ENCODE data around the gene PLSCR4.

The PLSCR4 gene

GRCh38 chr3:146203776-146204175, 47.1 kb downstream of the PLSCR4 start:
- no peaks in the 10 kb centered on the region for H3K79me1 ChIP-seq (ENCODE audit: low read depth, low read length)
- no peaks in the 10 kb centered on the region for H3K27me3 ChIP-seq (ENCODE audit: control insufficient read depth in 3 of 3, insufficient read depth in 3 of 3, low read depth in 1 of 3, low read length in 3 of 3)
- H2AK5ac ChIP-seq (ENCODE audit: low read depth, low read length): no peak overlapping the region
- H2AFZ ChIP-seq (ENCODE audit: low read length): no peak overlapping the region
- no peak overlapping the region for H2BK5ac ChIP-seq (ENCODE audit: low read length)
- H4K91ac ChIP-seq (ENCODE audit: low read depth, low read length, poor library complexity): no peak overlapping the region
- no peak overlapping the region for H3K9ac ChIP-seq (ENCODE audit: low read depth, low read length, poor library complexity)
- H3K4me3 ChIP-seq (ENCODE audit: low read length in 2 of 2): no peak overlapping the region
- no peak overlapping the region for H2BK12ac ChIP-seq (ENCODE audit: low read length)
- no peak overlapping the region for H3K27ac ChIP-seq (replicated peaks; ENCODE audit: low read length)
- no peak overlapping the region for H3K4ac ChIP-seq (ENCODE audit: low read length)
- no peak for DNase-seq (ENCODE audit: low spot score)
- H3K36me3 ChIP-seq (replicated peaks in 1 of 2; ENCODE audit: control insufficient read depth in 2 of 2, insufficient read depth in 2 of 2, low read length in 2 of 2): no peaks in the 10 kb centered on the region
- no peaks in the 10 kb centered on the region for H3K9me3 ChIP-seq (replicated peaks in 1 of 2; ENCODE audit: control insufficient read depth in 2 of 2, insufficient read depth in 1 of 2, low read depth in 1 of 2, low read length in 2 of 2)
- H4K8ac ChIP-seq (ENCODE audit: low read depth, low read length): no peak overlapping the region
- H3K4me1 ChIP-seq (ENCODE audit: control insufficient read depth in 2 of 2, insufficient read depth in 1 of 2, low read depth in 1 of 2, low read length in 2 of 2): no peaks in the 10 kb centered on the region
- H3K23ac ChIP-seq (ENCODE audit: low read depth, low read length, poor library complexity): no peak overlapping the region
- no peak overlapping the region for H3K14ac ChIP-seq (ENCODE audit: low read length)
- no peak overlapping the region for H2BK120ac ChIP-seq (ENCODE audit: low read depth, low read length)
- H3K18ac ChIP-seq (ENCODE audit: low read length): no peak overlapping the region
- H2BK15ac ChIP-seq (ENCODE audit: low read length): no peak overlapping the region
- H3K4me2 ChIP-seq (ENCODE audit: insufficient read depth, low read length, poor library complexity, severe bottlenecking): no peak overlapping the region

- H3K9me3 ChIP-seq (replicated peaks in 1 of 2; ENCODE audit: control insufficient read depth in 2 of 2, insufficient read depth in 1 of 2, low read depth in 1 of 2, low read length in 2 of 2): no peaks in the 10 kb centered on the region
- H3K18ac ChIP-seq (ENCODE audit: low read length): no peak overlapping the region
- H3K4me3 ChIP-seq (ENCODE audit: low read length in 2 of 2): no peak overlapping the region
- H2AFZ ChIP-seq (ENCODE audit: low read length): no peak overlapping the region
- no peak overlapping the region for H3K14ac ChIP-seq (ENCODE audit: low read length)
- H3K23ac ChIP-seq (ENCODE audit: low read depth, low read length, poor library complexity): no peak overlapping the region
- no peak for DNase-seq (ENCODE audit: low spot score)
- no peak overlapping the region for H3K4me2 ChIP-seq (ENCODE audit: insufficient read depth, low read length, poor library complexity, severe bottlenecking)
- no peak overlapping the region for H2BK12ac ChIP-seq (ENCODE audit: low read length)
- H2BK15ac ChIP-seq (ENCODE audit: low read length): no peak overlapping the region
- H3K36me3 ChIP-seq (replicated peaks in 1 of 2; ENCODE audit: control insufficient read depth in 2 of 2, insufficient read depth in 2 of 2, low read length in 2 of 2): no peaks in the 10 kb centered on the region
- no peak overlapping the region for H3K4ac ChIP-seq (ENCODE audit: low read length)
- no CpG with 5 or more reads among the region's 2 CpGs for WGBS, 2 donors (ENCODE audit: extremely low coverage in 2 of 2, insufficient read length in 2 of 2, insufficient replicate concordance in 1 of 2)
- no peak overlapping the region for H4K91ac ChIP-seq (ENCODE audit: low read depth, low read length, poor library complexity)
- no peak overlapping the region for H3K9ac ChIP-seq (ENCODE audit: low read depth, low read length, poor library complexity)
- no peak overlapping the region for H2BK5ac ChIP-seq (ENCODE audit: low read length)
- H4K8ac ChIP-seq (ENCODE audit: low read depth, low read length): no peak overlapping the region
- H3K4me1 ChIP-seq (ENCODE audit: control insufficient read depth in 2 of 2, insufficient read depth in 1 of 2, low read depth in 1 of 2, low read length in 2 of 2): no peaks in the 10 kb centered on the region
- no peak overlapping the region for H3K27ac ChIP-seq (replicated peaks; ENCODE audit: low read length)
- no peaks in the 10 kb centered on the region for H3K27me3 ChIP-seq (ENCODE audit: control insufficient read depth in 3 of 3, insufficient read depth in 3 of 3, low read depth in 1 of 3, low read length in 3 of 3)
- H2AK5ac ChIP-seq (ENCODE audit: low read depth, low read length): no peak overlapping the region
- no peaks in the 10 kb centered on the region for H3K79me1 ChIP-seq (ENCODE audit: low read depth, low read length)
- no peak overlapping the region for H2BK120ac ChIP-seq (ENCODE audit: low read depth, low read length)
Observed at GRCh38 chr3:146200461-146201220, 50.3 kb downstream of the PLSCR4 start.

DNA sequence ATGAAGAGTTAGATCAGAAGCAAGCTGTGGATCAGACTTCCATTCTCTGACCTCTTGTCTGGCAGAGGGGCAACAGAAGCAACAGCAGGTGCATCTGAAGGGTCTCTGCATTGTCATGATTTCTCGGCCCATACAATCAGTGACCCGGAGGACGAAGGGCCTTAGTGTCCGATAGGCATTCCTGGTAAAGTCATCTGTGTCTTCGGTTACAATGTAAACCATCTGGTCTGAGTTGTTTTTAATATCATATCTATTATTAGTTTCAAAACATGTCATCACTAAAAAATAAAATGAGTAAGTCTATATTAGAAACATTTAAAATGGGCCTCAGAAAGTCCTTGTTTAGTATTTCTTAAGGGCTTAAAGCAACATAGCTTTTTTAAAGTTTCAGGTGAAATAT, 51.1 kb downstream of the PLSCR4 start:
- Histone ChIP-seq H3K9me3 (replicated peaks in 1 of 2; ENCODE audit: control insufficient read depth in 2 of 2, insufficient read depth in 1 of 2, low read depth in 1 of 2, low read length in 2 of 2) (no peaks in the 10 kb centered on the region), H2AFZ (ENCODE audit: low read length) (no peak overlapping the region), H3K14ac (ENCODE audit: low read length) (no peak overlapping the region), H3K79me1 (ENCODE audit: low read depth, low read length) (no peaks in the 10 kb centered on the region), H2BK120ac (ENCODE audit: low read depth, low read length) (no peak overlapping the region), H3K4me3 (ENCODE audit: low read length in 2 of 2) (no peak overlapping the region), H3K23ac (ENCODE audit: low read depth, low read length, poor library complexity) (no peak overlapping the region), H2BK12ac (ENCODE audit: low read length) (no peak overlapping the region), H3K18ac (ENCODE audit: low read length) (no peak overlapping the region), H2BK15ac (ENCODE audit: low read length) (no peak overlapping the region), H3K4me1 (ENCODE audit: control insufficient read depth in 2 of 2, insufficient read depth in 1 of 2, low read depth in 1 of 2, low read length in 2 of 2) (no peaks in the 10 kb centered on the region), H3K36me3 (replicated peaks in 1 of 2; ENCODE audit: control insufficient read depth in 2 of 2, insufficient read depth in 2 of 2, low read length in 2 of 2) (no peaks in the 10 kb centered on the region), H3K9ac (ENCODE audit: low read depth, low read length, poor library complexity) (no peak overlapping the region), H3K4ac (ENCODE audit: low read length) (no peak overlapping the region), H4K8ac (ENCODE audit: low read depth, low read length) (no peak overlapping the region), H4K91ac (ENCODE audit: low read depth, low read length, poor library complexity) (no peak overlapping the region), H3K4me2 (ENCODE audit: insufficient read depth, low read length, poor library complexity, severe bottlenecking) (no peak overlapping the region), H2BK5ac (ENCODE audit: low read length) (no peak overlapping the region), H3K27ac (replicated peaks; ENCODE audit: low read length) (no peak overlapping the region), H2AK5ac (ENCODE audit: low read depth, low read length) (no peak overlapping the region), H3K27me3 (ENCODE audit: control insufficient read depth in 3 of 3, insufficient read depth in 3 of 3, low read depth in 1 of 3, low read length in 3 of 3) (no peaks in the 10 kb centered on the region)
- no peak for DNase-seq (ENCODE audit: low spot score)
- WGBS, 2 donors (ENCODE audit: extremely low coverage in 2 of 2, insufficient read length in 2 of 2, insufficient replicate concordance in 1 of 2): no CpG with 5 or more reads among the region's 5 CpGs

DNA sequence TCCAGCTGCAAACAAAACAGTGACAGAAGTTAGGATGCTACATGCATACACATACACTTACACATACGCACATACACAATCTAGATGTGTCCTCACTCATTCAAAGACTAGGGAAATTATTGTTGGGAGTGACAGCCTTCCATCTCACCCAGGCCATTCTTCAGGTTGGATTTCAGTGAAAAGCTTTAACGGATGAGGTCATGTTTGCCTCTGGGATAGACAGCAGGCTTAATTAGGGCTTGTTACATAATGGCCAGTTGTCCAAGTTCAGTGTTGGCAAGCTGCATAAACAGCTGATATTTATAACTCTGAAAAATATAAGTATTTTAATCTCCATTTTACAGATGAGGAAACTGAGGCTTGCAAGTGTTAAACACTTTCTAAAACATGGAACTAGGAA, 54.1 kb downstream of the PLSCR4 start:
- H2BK120ac ChIP-seq (ENCODE audit: low read depth, low read length): no peak overlapping the region
- H3K27me3 ChIP-seq (ENCODE audit: control insufficient read depth in 3 of 3, insufficient read depth in 3 of 3, low read depth in 1 of 3, low read length in 3 of 3): no peaks in the 10 kb centered on the region
- H3K23ac ChIP-seq (ENCODE audit: low read depth, low read length, poor library complexity): no peak overlapping the region
- no peaks in the 10 kb centered on the region for H3K4me1 ChIP-seq (ENCODE audit: control insufficient read depth in 2 of 2, insufficient read depth in 1 of 2, low read depth in 1 of 2, low read length in 2 of 2)
- H3K4me2 ChIP-seq (ENCODE audit: insufficient read depth, low read length, poor library complexity, severe bottlenecking): no peak overlapping the region
- WGBS, 2 donors (ENCODE audit: extremely low coverage in 2 of 2, insufficient read length in 2 of 2, insufficient replicate concordance in 1 of 2): no CpG with 5 or more reads among the region's 2 CpGs
- no peak overlapping the region for H3K18ac ChIP-seq (ENCODE audit: low read length)
- no peak overlapping the region for H2BK12ac ChIP-seq (ENCODE audit: low read length)
- H4K91ac ChIP-seq (ENCODE audit: low read depth, low read length, poor library complexity): no peak overlapping the region
- no peaks in the 10 kb centered on the region for H3K79me1 ChIP-seq (ENCODE audit: low read depth, low read length)
- no peak overlapping the region for H3K14ac ChIP-seq (ENCODE audit: low read length)
- H2AK5ac ChIP-seq (ENCODE audit: low read depth, low read length): no peak overlapping the region
- H3K27ac ChIP-seq (replicated peaks; ENCODE audit: low read length): no peak overlapping the region
- H2AFZ ChIP-seq (ENCODE audit: low read length): no peak overlapping the region
- no peak overlapping the region for H3K4me3 ChIP-seq (ENCODE audit: low read length in 2 of 2)
- H3K4ac ChIP-seq (ENCODE audit: low read length): no peak overlapping the region
- no peaks in the 10 kb centered on the region for H3K9me3 ChIP-seq (replicated peaks in 1 of 2; ENCODE audit: control insufficient read depth in 2 of 2, insufficient read depth in 1 of 2, low read depth in 1 of 2, low read length in 2 of 2)
- no peak overlapping the region for H3K9ac ChIP-seq (ENCODE audit: low read depth, low read length, poor library complexity)
- H4K8ac ChIP-seq (ENCODE audit: low read depth, low read length): no peak overlapping the region
- H2BK15ac ChIP-seq (ENCODE audit: low read length): no peak overlapping the region
- no peak for DNase-seq (ENCODE audit: low spot score)
- H3K36me3 ChIP-seq (replicated peaks in 1 of 2; ENCODE audit: control insufficient read depth in 2 of 2, insufficient read depth in 2 of 2, low read length in 2 of 2): no peaks in the 10 kb centered on the region
- no peak overlapping the region for H2BK5ac ChIP-seq (ENCODE audit: low read length)

Measured in neuronal stem cell (in vitro differentiated cells).